ENCODE measurements around the gene ZNF687.

DNA sequence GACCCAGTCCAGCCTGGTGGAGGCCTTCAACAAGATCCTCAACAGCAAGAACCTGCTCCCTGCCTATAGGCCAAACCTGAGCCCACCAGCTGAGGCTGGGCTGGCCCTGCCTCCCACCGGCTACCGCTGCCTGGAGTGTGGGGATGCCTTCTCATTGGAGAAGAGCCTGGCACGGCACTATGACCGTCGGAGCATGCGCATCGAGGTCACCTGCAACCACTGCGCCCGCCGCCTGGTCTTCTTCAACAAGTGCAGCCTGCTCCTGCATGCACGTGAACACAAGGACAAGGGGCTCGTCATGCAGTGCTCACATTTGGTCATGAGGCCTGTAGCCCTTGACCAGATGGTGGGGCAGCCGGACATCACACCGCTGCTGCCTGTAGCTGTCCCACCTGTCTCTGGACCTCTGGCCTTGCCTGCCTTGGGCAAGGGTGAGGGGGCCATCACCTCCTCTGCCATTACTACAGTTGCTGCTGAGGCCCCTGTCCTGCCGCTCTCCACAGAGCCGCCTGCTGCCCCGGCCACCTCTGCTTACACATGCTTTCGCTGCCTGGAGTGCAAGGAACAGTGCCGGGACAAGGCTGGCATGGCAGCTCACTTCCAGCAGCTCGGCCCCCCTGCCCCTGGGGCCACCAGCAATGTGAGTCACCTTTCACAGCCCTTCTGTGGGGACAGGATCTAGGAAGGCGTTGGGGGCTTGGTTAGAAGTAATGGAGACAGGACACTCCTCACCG, 5.8 kb downstream of the ZNF687 start:
- no peak for TF ChIP-seq POLR2A (IDR thresholded peaks at IDR 0.05; ENCODE audit: low read length)
- TF ChIP-seq, protein P1, sequence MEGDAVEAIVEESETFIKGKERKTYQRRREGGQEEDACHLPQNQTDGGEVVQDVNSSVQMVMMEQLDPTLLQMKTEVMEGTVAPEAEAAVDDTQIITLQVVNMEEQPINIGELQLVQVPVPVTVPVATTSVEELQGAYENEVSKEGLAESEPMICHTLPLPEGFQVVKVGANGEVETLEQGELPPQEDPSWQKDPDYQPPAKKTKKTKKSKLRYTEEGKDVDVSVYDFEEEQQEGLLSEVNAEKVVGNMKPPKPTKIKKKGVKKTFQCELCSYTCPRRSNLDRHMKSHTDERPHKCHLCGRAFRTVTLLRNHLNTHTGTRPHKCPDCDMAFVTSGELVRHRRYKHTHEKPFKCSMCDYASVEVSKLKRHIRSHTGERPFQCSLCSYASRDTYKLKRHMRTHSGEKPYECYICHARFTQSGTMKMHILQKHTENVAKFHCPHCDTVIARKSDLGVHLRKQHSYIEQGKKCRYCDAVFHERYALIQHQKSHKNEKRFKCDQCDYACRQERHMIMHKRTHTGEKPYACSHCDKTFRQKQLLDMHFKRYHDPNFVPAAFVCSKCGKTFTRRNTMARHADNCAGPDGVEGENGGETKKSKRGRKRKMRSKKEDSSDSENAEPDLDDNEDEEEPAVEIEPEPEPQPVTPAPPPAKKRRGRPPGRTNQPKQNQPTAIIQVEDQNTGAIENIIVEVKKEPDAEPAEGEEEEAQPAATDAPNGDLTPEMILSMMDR (IDR thresholded peaks at IDR 0.05): no peak
- TF ChIP-seq ESRRA (IDR thresholded peaks at IDR 0.05; ENCODE audit: borderline replicate concordance, low read length): no peak
- TF ChIP-seq, protein P2, sequence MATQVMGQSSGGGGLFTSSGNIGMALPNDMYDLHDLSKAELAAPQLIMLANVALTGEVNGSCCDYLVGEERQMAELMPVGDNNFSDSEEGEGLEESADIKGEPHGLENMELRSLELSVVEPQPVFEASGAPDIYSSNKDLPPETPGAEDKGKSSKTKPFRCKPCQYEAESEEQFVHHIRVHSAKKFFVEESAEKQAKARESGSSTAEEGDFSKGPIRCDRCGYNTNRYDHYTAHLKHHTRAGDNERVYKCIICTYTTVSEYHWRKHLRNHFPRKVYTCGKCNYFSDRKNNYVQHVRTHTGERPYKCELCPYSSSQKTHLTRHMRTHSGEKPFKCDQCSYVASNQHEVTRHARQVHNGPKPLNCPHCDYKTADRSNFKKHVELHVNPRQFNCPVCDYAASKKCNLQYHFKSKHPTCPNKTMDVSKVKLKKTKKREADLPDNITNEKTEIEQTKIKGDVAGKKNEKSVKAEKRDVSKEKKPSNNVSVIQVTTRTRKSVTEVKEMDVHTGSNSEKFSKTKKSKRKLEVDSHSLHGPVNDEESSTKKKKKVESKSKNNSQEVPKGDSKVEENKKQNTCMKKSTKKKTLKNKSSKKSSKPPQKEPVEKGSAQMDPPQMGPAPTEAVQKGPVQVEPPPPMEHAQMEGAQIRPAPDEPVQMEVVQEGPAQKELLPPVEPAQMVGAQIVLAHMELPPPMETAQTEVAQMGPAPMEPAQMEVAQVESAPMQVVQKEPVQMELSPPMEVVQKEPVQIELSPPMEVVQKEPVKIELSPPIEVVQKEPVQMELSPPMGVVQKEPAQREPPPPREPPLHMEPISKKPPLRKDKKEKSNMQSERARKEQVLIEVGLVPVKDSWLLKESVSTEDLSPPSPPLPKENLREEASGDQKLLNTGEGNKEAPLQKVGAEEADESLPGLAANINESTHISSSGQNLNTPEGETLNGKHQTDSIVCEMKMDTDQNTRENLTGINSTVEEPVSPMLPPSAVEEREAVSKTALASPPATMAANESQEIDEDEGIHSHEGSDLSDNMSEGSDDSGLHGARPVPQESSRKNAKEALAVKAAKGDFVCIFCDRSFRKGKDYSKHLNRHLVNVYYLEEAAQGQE (IDR thresholded peaks at IDR 0.05): no peak
- TF ChIP-seq NR3C1 (IDR thresholded peaks at IDR 0.05): no peak
- no peak for TF ChIP-seq SREBF2 (IDR thresholded peaks at IDR 0.05)
- no peak for TF ChIP-seq MAFK (IDR thresholded peaks at IDR 0.05; ENCODE audit: partially characterized antibody)
- no peak for TF ChIP-seq EP300 (IDR thresholded peaks at IDR 0.05)
- no peak for TF ChIP-seq ZC3H11A (IDR thresholded peaks at IDR 0.05)
- TF ChIP-seq GATA3 (IDR thresholded peaks at IDR 0.05; ENCODE audit: borderline replicate concordance): no peak
